CD4-positive, alpha-beta T cell treated with Interleukin-17A for 4 hours (primary cell): ENCODE results near the gene EFEMP1.

Source experiments
- DNase-seq: peaks from one replicate; pipeline ENCODE4 v3.0.0-alpha.2; 2020; ENCODE audit warnings: mixed read lengths

The EFEMP1 gene

DNA sequence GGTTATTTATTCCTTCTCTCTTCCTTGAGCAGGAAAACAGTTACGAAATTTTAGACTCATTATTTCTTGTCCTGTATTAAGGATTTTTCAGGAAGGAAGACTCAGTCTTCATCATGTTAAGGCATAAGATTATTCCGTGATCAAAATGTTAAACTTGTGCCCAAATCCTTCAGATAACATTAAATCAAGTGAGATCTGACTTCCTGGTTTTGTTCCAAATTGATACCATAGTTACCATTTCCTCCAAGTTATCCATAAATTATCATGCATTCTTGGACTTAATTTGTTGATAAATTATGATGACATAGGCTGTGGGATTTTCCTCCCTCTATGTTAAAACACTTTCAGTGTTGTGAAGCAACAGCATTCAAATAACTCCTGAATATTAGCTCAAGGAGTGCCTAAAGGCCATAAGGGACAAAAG, 31.9 kb downstream of the EFEMP1 start:
- no peak for DNase-seq

DNA sequence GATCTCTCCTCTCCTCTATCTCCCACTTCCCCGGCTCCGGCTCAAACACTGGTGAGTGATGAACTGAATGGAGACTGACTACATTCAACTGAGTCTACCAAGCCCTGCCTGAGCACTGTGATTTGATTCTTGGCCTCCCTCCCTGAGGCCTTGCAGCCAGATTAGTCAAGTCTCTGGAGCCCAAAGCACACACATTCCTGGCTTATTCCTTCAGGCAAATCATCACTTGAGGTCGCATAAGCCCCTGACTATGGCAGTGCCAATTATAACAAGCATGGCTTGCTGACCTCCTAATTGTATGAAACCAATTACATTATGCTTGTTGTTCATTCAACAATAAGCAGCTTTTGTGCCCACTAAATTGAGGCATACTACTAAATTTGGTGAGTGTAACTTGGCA, 34.6 kb downstream of the EFEMP1 start:
- no peak for DNase-seq

DNA sequence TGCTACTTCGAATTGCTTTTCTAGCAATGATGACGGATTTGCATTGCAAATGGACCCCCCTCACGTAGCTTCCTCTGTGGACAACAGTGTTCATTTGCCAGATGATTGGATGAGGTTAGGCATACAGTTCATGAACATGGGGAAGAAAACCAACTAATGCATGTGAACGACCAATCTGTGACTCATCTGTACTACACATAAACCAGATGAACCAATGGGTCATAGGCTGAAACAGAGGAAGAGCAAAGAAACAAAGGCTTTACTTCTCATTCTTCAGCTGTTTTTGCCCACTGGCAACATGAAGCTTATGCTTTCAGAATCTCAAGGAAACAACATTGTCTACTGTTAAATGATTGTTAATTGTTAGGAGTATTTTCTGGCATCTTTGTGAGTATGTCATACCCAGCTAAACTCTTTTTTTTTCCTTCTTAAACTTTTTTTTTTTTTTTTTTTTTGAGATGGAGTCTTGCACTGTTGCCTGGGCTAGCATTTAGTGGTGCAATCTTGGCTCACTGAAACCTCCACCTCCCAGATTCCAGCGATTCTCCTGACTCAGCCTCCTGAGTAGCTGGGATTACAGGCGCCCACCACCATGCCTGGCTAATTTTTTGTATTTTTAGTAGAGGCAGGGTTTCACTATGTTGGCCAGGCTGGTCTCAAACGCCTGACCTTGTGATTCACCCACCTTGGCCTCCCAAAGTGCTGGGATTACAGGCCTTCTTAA, 35.5 kb downstream of the EFEMP1 start:
- DNase-seq: no peak

DNA sequence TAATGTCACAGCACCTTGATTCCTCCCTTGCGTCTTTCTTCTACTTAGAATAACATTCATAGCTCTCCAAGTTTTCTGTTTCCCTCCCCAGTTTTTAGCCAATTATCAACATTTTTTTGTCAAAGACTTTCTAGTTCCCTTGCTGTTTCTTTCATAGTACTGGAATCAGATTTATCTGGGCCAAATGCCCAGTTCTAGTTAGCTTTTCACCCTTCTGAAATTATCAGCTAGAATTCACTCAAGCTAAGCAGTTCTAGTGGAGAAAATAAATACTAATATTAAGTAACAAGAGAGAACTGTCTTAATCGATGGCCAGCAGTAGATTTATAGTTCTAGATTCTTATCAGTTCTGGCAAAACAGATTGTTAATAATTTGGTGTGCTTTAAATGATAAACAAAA, 36.2 kb downstream of the EFEMP1 start:
- no peak for DNase-seq

DNA sequence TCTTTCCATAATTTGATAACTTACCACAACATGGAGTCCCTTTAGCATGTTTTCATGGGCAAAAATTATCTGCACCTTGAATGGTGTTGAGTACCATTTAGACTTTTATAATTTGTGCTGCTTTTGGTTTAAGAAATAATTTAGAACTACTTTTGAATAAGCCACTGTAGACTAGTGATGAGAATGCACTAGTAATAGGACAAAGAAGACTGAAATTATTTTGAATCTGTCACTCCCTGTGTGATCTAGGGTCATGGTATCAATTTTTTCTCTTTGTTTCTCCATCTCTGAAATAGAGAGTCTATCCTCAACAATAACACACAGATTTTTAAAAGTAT, 37.7 kb downstream of the EFEMP1 start:
- no peak for DNase-seq

DNA sequence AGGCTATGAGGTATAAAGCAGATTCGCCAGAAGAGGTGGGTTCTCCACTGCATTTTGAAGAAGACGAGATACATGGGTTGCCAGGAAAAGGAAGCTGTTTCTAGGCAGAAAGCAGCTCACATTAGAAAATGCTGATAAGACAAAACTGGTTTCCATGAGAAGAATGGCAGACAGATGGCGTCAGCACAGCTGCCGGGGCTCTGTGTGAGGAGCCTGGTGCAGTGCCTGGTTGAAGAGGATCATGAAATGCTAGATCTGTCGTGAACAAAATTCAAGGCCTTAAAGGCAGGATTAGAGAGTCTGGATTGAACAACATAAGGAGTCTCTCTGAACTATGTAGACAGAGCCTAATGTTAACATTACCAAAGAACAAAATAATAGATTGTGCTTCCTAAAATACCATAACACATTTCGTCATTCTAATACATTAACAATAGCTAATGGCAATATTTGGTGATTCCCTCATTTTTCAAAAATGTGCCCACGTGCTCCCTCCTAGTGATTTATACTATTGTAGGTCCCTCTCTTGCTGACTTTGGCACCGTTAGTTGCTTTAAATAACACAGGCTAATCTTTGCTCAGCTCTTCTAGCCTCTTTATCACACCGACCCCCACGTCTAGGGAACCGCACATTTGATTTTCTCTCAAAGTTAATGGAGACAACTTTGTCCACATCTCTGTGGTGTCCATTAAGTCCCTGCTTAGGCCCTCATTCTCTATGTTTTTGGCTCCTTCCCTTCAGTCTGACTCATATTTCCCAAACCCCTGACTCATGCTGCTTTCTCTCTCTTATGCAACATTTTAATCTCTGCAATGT, 38.2 kb downstream of the EFEMP1 start:
- no peak for DNase-seq

DNA sequence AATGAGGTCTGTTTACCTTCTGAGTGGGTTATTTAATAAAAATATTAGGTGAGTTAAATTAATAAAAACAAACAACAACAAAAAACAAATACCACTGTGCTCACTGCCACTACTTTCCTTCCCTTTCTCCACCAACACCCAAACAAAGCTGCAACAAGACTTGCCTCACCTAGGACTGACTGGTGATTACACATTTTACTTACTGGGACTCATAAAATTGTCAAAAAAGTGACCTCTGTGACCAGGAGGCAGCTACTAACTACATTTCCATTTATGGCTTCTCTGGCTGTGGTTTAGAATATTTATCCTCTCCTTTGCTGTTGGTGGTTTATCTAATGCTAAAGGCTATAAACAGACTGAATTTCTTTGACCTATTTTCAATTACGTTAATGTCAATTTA, 39.8 kb downstream of the EFEMP1 start:
- DNase-seq: no peak

DNA sequence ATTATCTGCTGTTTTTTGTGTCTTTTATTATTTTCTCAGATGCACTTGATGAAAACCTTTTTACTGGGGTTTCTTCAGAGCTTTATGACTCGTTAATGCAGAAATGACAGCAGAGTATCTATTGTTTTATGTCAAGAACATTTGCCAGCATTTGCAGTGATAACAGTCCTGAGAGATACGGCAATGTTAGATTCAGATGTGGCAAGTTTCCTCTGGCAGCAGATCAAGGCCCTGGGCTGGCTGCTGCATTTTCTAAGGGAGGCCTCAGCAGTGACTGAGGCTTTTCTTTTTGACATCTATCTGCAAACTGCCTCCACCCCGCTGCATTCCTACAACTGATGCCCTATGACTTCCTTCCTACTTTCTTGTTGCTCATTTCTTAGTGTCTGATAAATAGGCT, 40.2 kb downstream of the EFEMP1 start:
- no peak for DNase-seq

DNA sequence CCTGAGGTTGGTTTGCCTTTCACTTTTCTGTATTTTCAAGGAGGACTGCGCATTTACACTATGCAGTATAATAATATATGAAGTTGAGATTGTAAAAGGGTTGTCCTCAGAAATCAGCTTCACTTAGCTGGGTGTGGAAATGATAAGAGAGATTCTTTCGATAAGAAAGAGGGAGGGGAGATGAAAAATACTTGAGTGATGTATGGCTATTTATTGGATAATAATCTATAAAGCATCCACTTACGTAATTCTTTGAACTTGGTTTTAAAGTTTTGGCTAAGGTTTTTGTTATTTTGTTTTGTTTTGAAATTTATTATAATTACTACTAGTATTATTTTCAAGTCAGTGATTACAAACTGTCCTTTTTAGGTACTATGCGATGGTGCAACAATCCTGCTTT, 40.6 kb downstream of the EFEMP1 start:
- DNase-seq: no peak

DNA sequence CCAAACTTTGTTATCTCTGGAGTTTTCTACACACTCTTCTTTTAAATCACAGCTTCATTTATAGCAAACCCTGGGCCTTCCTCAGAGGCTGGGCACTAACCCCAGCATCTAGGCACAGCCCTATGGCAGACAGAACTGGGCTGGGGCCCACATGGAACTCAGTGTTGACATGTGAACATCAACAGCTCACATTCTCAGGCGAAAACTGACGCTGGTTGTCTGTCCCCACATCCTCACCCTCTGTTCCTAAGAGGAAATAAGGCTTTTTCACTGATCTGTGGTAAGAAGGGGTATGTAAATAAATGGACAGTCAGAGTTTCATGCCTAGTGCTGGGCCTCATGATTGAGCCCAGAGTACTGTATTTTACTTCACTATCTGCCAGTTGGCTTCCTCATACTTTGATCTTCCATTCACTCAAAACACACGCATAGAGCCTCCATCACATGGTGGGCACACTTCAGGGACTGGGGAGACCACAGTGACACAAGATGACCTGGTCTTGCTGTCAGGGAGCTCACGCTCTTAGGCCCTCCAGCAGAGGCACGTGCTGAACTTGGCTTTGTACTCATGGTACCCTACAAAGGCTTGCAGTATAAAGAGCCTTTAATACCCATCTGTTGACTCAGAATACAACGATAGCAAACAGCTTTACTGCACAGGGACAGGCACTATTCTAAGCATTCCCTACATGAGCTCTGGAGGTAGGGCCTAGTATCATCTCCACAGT, 43.0 kb downstream of the EFEMP1 start:
- DNase-seq: no peak

DNA sequence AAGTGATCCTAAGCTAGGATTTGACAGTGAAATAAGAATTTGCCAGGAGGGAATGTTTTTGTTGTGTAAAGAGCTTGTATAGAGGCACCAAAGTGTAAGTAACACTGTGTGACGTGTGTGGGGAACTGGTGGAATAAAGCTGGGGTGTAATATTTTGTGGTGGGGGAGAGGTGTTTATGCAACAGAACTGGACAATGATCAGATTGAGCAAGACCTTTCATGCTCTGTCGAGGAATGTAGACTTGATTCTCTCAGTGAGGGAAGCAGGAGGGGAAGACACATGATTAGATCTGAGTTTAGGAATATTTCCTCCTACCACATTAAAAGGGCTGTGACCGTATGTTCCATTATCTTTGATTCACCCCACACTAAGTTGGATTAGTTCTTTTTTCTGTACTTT, 43.6 kb downstream of the EFEMP1 start:
- DNase-seq: no peak

DNA sequence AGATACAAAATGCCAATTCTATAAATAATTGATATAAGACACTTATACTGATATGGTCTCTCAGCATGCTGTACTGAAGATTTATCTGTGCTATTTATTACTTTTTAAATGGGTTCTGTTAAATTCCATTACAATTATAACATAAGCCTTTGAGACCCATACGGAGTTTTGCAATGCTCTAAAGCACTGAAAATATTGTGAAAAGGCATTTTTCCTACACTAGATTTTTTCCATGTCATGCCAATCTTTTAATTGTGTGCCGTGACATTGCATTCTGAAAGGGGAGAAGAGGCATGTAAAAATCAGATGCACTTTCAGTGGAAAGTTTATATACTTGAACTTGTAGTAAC, 46.5 kb downstream of the EFEMP1 start:
- DNase-seq: no peak

DNA sequence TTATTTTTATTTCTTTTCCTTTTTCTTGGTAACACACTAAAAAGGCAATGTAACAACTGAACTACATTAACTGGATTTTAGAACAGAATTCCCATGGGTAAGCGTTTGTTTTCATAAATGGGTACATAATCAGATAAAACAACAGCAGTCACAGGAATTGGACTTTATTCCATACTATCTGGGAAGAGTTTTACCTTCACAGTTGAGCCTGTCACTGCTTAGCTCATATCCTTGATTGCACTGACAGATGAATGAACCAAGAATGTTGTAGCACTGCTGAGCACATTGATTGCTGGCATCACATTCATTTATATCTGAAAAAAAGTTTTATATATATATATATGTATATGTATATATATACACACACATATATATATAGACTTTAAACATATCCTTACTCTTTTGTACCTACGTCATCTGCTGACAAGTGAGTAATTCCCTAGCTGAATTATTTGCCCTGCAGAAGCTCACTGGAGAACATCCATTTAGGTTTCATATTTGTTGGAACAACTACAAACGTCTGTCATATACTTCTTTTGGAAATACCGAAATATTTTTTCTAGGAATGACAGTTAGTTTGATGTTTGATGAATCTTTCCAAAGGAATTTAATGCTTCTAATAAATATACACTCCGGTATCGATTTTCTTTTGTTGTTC, 47.0 kb downstream of the EFEMP1 start:
- DNase-seq: no peak

DNA sequence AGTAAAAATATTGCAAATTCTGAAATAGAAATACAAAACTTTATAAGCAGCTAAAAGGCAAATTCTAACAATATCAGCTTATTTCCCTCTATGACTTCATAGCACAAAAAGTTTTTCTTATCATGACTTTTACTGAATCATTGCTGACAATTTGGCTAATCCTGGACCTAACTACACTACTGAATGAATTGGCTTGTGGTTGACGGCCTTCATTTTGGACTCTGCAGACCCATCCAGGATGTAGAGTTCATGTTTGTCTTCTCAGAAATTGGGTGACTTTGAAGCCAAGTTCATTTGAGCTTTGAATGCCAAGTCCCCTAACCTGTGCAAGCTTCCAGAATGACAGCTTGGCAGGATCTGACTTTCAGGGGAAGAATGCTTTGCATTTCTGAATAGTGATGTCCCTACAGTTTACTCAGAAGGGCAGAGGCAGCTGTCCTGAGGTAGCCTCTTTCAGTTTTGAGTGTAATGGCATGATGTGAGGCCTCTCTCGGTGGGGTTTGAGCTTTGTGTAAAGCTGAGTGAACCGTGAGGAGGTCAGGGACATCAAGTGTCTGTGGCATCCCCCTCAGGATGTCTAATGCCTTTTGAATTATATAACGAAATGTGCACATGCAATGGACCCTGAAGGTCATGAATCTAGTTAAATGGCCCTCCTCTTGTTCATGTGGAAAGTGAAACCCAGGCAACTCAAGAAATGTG, 48.0 kb downstream of the EFEMP1 start:
- no peak for DNase-seq

DNA sequence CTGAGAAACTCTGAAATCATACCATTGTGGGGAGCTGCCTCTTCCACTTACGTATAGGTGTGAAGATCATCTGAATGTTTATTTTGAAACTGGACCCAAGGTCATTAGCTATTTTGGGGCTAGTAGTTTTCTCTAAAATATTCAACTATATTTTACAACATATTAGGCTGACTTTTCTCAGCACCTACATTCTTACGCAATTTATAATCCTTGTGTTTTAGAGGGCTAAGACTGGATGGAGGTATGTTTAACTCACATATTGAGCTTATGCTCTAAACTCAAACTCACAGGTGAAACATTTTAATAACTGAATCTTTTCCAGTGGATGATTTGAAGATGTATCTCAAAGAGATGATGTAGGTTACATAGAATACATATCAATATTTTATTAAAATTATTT, 49.2 kb downstream of the EFEMP1 start:
- DNase-seq: no peak

DNA sequence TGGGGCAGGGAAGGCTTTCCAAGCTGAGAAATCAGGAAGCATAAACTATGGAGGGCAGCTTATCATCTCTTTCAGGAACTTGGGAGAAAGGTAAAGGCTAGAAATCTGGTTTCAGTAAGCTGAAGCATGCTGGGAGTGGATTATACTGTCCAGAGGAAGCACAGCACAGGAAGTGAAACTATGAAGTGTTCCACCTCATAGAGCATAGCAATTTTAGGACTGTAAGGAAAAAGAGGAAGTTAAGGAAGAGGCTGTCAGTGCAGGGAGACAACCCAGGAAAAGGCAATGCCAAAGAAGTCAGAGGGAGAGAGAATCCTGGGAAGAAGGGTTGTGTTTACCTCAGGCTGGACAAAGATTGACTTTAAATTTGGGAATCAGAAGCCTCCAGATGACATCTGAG, 51.9 kb downstream of the EFEMP1 start:
- DNase-seq: no peak

DNA sequence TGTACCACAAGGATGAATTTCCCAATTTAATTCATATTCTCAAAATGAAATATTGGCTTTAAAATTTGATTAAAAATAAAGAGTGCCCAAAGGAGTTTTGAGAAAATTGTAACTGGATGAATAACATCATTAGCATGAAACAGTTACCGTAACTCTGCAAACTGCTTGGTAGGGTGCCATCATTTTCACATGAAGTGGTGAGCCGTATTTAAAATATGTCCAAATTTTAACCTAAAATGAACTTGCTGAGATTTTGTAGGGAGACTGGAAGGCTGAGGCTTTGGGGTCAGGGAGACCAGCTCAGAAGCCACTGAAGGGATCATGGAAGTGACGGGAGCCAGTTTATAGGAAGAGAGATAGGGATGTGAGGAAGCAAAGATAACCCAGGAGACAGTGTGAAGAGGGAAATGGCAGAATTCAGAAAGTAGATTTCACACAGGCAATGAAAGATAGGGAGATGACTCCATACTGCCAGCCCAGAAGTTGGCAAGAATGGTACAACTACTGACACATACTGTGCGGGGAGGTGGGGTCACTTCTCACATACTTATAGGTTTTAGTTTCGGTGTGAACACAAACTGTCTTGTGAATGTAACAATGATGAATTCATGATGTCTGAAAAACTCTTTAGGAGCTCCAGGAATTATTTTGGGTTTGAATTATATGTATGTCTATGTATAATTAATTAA, 53.8 kb downstream of the EFEMP1 start:
- no peak for DNase-seq

DNA sequence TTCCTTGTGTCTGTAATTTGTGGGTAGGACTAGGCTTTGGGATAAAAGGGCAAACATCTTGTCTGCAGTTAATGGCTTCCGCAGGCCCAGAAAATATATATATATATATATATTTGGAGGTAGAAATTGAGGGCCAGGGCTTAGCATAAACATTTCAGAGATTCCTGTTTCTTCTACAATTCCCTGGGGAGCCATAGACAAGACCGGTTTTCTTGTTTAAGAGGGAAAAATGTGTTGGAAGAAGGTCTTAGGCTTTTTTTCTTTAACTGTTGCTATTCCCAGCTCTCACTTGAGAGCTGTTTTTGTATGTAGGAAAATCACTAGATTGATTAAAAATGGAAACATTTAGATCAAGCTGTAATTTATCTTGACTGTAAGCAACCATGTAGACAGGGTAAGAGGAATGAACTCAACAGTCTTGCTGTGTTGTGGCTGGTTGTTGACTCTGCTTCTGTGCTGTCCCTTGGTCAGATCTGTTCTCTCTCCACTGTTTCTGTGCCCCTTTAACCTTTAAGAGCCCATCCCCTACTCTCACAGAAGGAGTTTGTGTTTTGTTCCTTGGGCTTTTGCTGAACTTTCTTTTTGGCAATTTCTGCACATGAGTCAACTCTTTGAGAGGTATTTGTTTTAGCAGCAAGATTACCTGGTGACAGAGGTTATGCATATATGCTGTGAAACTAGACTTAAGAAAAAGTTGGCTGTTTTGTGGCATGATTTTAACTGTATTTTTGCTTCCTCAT, 58.3 kb downstream of the EFEMP1 start:
- DNase-seq: no peak

DNA sequence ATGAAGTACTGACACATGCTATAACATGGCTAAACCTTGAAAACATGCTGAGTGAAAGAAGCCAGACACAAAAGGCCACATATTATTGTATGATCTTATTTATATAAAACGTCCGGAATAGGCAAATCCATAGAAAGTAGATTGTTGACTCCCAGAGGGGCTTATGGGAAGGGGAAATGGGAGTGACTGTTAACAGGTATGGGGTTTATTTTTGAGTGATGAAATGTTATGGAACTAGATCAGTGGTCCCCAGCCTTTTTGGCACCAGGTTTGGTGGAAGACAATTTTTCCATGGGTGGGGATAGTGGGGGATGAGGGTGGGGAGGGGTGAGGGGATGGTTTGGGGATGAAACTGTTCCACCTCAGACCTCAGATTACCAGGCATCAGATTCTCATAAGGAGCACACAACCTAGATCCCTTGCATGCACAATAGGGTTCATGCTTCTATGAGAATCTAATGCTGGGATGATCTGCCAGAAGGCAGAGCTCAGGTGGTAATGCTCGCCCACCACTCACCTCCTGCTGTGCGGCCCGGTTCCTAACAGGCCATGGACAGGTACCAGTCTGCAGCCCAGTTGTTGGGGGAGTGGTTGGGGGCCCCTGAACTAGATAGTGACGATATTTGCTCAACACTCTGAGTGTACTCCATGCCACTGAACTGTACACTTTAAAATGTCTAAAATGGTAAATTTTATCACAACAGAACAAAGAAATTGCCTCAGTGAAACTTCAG, 59.1 kb downstream of the EFEMP1 start:
- no peak for DNase-seq

DNA sequence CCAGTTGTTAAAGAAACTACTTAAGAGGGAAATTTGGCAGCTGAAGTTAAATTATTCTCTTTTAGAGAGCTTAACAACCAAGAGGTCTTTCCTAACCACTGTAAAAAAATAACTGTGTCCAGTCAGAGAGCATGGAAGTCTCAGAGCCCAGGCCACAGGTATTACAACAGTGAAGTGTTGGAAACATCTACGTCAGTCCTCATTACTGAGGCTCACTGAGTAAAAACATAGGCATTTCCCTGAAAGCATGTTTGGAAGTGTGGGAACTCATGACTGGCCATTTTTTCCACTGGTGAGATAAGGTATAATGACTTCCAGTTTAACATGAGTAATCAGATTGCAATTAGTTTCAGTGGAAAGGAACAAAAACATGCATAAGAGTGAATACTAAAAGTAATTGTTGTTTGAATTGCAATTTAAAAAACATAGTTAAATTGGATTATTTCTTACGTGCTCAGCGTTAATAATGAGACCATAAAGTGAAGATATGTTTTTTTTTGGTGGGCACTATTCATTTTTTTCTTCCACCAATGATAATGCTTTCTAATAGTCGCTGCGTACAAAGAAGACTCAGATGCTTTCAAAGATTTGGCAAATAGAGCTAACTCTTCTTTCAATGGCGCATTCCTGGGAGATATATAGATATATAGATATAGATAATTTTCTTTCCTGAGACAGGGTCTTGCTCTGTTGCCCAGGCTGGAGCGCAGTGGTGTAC, 60.8 kb downstream of the EFEMP1 start:
- no peak for DNase-seq
